Ishikawa (cell line): ENCODE results near the gene SLC28A1.

Experiments used
- CEBPB ChIP-seq: IDR thresholded peaks from 2 replicates; pipeline ENCODE4 v1.6.1; 2012
- CREB1 ChIP-seq: IDR thresholded peaks from 2 replicates; pipeline ENCODE4 v1.6.1; 2012; ENCODE audit warnings: low read depth
- EGR1 ChIP-seq: IDR thresholded peaks from 2 replicates; pipeline ENCODE4 v1.6.1; 2012
- EP300 ChIP-seq: IDR thresholded peaks from 2 replicates; pipeline ENCODE4 v1.6.1; 2012; ENCODE audit warnings: borderline replicate concordance
- FOXM1 ChIP-seq: IDR thresholded peaks from 2 replicates; pipeline ENCODE4 v1.6.1; 2012; ENCODE audit warnings: low read depth, borderline replicate concordance
- NFIC ChIP-seq: IDR thresholded peaks from 2 replicates; pipeline ENCODE4 v1.6.1; 2012
- RAD21 ChIP-seq: IDR thresholded peaks from 2 replicates; pipeline ENCODE4 v1.6.1; 2012; ENCODE audit warnings: low read depth
- TAF1 ChIP-seq: IDR thresholded peaks from 2 replicates; pipeline ENCODE4 v1.6.1; 2012; ENCODE audit warnings: low read depth, mild to moderate bottlenecking
- TCF12 ChIP-seq: IDR thresholded peaks from 2 replicates; pipeline ENCODE4 v1.6.1; 2012; ENCODE audit warnings: low read depth
- TEAD4 ChIP-seq: IDR thresholded peaks from 2 replicates; pipeline ENCODE4 v1.6.1; 2012
- YY1 ChIP-seq: IDR thresholded peaks from 2 replicates; pipeline ENCODE4 v1.6.1; 2012; ENCODE audit warnings: low read depth
- ZBTB7A ChIP-seq: IDR thresholded peaks from 2 replicates; pipeline ENCODE4 v1.6.1; 2012; ENCODE audit warnings: low read depth
- TF ChIP-seq, protein P1 (sequence below): IDR thresholded peaks from 2 replicates; pipeline ENCODE4 v1.6.1; 2012
- TF ChIP-seq, protein P2 (sequence below): IDR thresholded peaks from 2 replicates; pipeline ENCODE4 v1.6.1; 2012
- TF ChIP-seq, protein P3 (sequence below): IDR thresholded peaks from 2 replicates; pipeline ENCODE4 v1.6.1; 2012; ENCODE audit warnings: low read depth, mild to moderate bottlenecking

The SLC28A1 gene

DNA sequence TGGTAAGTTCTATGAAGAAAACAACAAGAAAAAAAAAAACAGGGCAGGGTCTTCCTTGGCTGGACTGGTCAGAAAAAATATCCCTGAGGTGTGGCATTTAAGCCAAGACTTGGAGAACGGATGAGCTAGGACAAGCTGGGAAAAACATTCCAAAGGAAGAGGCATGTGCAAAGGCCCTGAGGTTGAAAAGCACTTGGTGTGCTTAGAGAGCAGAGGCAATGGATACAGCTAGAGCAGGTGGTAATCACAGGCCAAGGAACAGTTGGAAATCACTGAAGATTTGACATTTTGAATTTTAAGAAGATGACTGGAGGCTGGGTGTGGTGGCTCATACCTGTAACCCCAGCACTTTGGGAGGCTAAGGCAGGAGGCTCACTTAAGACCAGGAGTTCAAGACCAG, 54.3 kb downstream of the SLC28A1 start:
- TF ChIP-seq, protein P1, sequence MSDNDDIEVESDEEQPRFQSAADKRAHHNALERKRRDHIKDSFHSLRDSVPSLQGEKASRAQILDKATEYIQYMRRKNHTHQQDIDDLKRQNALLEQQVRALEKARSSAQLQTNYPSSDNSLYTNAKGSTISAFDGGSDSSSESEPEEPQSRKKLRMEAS = no peak
- TF ChIP-seq TAF1 = no peak
- no peak for TF ChIP-seq ZBTB7A
- TF ChIP-seq, protein P2, sequence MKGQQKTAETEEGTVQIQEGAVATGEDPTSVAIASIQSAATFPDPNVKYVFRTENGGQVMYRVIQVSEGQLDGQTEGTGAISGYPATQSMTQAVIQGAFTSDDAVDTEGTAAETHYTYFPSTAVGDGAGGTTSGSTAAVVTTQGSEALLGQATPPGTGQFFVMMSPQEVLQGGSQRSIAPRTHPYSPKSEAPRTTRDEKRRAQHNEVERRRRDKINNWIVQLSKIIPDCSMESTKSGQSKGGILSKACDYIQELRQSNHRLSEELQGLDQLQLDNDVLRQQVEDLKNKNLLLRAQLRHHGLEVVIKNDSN = no peak
- TF ChIP-seq EGR1 = no peak
- no peak for TF ChIP-seq TCF12
- no peak for TF ChIP-seq RAD21
- no peak for TF ChIP-seq YY1
- no peak for TF ChIP-seq FOXM1
- no peak for TF ChIP-seq EP300

DNA sequence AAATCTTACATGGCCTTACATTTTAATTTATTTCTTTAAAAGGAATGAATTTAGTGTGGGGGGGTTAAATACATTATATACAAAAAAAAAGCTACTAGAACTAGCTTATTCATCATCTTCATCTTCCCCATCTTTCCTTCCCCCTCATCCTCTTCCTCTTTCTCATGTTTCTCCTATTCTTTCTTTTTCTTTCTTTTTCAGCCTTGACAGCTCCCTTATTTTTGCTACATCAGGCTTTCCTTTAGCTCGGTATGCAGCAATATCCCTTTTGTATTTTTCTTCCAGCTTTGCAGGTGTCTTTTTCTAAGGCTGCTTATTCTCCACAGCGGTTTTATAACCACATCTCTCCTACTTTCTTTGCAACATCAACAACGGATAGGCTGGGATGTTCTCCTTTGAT, 55.9 kb downstream of the SLC28A1 start:
- TF ChIP-seq CREB1 = no peak
- no peak for TF ChIP-seq EP300
- no peak for TF ChIP-seq TAF1
- TF ChIP-seq CEBPB = no peak
- TF ChIP-seq, protein P1 = no peak
- TF ChIP-seq, protein P3, sequence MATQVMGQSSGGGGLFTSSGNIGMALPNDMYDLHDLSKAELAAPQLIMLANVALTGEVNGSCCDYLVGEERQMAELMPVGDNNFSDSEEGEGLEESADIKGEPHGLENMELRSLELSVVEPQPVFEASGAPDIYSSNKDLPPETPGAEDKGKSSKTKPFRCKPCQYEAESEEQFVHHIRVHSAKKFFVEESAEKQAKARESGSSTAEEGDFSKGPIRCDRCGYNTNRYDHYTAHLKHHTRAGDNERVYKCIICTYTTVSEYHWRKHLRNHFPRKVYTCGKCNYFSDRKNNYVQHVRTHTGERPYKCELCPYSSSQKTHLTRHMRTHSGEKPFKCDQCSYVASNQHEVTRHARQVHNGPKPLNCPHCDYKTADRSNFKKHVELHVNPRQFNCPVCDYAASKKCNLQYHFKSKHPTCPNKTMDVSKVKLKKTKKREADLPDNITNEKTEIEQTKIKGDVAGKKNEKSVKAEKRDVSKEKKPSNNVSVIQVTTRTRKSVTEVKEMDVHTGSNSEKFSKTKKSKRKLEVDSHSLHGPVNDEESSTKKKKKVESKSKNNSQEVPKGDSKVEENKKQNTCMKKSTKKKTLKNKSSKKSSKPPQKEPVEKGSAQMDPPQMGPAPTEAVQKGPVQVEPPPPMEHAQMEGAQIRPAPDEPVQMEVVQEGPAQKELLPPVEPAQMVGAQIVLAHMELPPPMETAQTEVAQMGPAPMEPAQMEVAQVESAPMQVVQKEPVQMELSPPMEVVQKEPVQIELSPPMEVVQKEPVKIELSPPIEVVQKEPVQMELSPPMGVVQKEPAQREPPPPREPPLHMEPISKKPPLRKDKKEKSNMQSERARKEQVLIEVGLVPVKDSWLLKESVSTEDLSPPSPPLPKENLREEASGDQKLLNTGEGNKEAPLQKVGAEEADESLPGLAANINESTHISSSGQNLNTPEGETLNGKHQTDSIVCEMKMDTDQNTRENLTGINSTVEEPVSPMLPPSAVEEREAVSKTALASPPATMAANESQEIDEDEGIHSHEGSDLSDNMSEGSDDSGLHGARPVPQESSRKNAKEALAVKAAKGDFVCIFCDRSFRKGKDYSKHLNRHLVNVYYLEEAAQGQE = no peak
- TF ChIP-seq NFIC = no peak
- no peak for TF ChIP-seq RAD21
- TF ChIP-seq TCF12 = no peak
- TF ChIP-seq FOXM1 = no peak
- TF ChIP-seq ZBTB7A = no peak
- TF ChIP-seq EGR1 = no peak
- TF ChIP-seq, protein P2 = no peak
- no peak for TF ChIP-seq YY1
- no peak for TF ChIP-seq TEAD4

DNA sequence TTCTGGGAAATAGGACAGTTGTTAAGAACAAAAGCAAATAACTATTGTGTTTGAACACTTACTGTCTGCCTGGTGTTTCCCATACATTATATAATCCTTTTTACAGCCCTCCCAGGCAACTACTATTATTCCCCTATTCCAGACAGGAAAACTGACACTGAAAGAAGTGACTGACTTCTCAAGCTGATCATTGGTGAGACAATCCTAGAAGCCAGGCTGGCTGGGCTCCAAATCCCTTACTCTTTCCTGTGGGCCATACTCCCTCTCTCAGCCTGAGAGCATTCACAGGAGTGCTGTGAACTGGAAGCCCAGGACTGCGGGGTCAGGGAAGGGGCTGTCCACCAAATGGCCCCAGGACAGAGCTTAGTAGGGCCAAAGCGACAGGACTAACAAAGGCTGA, 58.0 kb downstream of the SLC28A1 start:
- TF ChIP-seq CREB1 = no peak
- TF ChIP-seq CEBPB = no peak
- TF ChIP-seq, protein P2 = no peak
- TF ChIP-seq ZBTB7A = no peak
- TF ChIP-seq TCF12 = no peak
- TF ChIP-seq EP300 = no peak
- no peak for TF ChIP-seq NFIC
- TF ChIP-seq TAF1 = no peak
- TF ChIP-seq YY1 = no peak
- TF ChIP-seq, protein P3 = no peak
- no peak for TF ChIP-seq TEAD4
- TF ChIP-seq, protein P1 = no peak
- no peak for TF ChIP-seq EGR1
- TF ChIP-seq RAD21 = no peak
- TF ChIP-seq FOXM1 = no peak

DNA sequence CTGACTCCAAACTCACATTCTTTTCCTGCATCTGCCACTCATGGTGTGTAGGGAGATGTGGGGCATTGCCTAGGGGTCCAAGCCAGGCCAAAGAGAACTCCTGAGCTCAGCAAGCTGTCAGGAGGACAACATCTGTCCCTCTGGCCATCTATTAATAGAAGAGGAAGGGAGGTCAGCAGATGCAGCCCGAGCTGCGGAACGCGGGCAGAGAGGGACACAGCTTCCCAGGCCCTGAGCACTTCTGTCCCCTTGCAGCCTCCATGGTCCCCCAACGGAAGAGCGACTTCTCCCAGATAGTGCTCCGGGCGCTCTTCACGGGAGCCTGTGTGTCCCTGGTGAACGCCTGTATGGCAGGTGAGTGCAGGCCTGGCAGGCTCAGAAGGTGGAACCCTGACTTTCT, 59.8 kb downstream of the SLC28A1 start:
- TF ChIP-seq ZBTB7A = no peak
- TF ChIP-seq CEBPB = no peak
- TF ChIP-seq YY1 = no peak
- TF ChIP-seq, protein P3 = no peak
- TF ChIP-seq, protein P1 = no peak
- TF ChIP-seq CREB1 = no peak
- TF ChIP-seq TCF12 = no peak
- TF ChIP-seq TAF1 = no peak
- TF ChIP-seq TEAD4 = no peak
